Neural cell (in vitro differentiated cells): ENCODE data around the gene ITPR3. TPM values are rescaled to one million over a fixed set of nuclear protein-coding genes. Genes with fewer than 3 reads are reported as not detected.

Experiments
- H2AFZ ChIP-seq: fragments of 200-600, 300-800 bp; sonication (generic), shearing (Covaris generic); 2 replicates; pipeline ENCODE4 v1.6.0; 2014; ENCODE audit warnings: low read depth, mild to moderate bottlenecking, antibody characterized with exemption, low read length, moderate library complexity
- H3F3A ChIP-seq: fragments of 200-600 bp; shearing (Covaris generic); 2 replicates; pipeline ENCODE4 v1.6.1; 2016; ENCODE audit warnings: mild to moderate bottlenecking, moderate library complexity, mixed read lengths, antibody characterized with exemption, low read length; ENCODE audit not compliant: insufficient read depth, poor library complexity, severe bottlenecking
- H3K27ac ChIP-seq: fragments of 200-600, 300-800 bp; sonication (generic), shearing (Covaris generic); 2 replicates; pipeline ENCODE4 v1.5.1; 2014; ENCODE audit warnings: mild to moderate bottlenecking, low read length, moderate library complexity
- H3K27me3 ChIP-seq: fragments of 300-800, 200-600 bp; sonication (generic), shearing (Covaris generic); 2 replicates; pipeline ENCODE4 v1.6.0; 2014; ENCODE audit warnings: mild to moderate bottlenecking, low read depth, low read length, moderate library complexity; ENCODE audit not compliant: insufficient read depth
- H3K36me3 ChIP-seq: fragments of 300-800, 200-600 bp; sonication (generic), shearing (Covaris generic); 2 replicates; pipeline ENCODE4 v1.5.1; 2014; ENCODE audit warnings: mild to moderate bottlenecking, antibody characterized with exemption, low read length, moderate library complexity; ENCODE audit not compliant: insufficient read depth
- H3K4me2 ChIP-seq: fragments of 300-800, 200-600 bp; sonication (generic), shearing (Covaris generic); 2 replicates; pipeline ENCODE4 v1.6.0; 2014; ENCODE audit warnings: mild to moderate bottlenecking, low read length
- H3K4me3 ChIP-seq: fragments of 300-800, 200-600 bp; sonication (generic), shearing (Covaris generic); 2 replicates; pipeline ENCODE4 v1.5.1; 2014; ENCODE audit warnings: mild to moderate bottlenecking, low read length, moderate library complexity
- H3K79me2 ChIP-seq: fragments of 200-600 bp; shearing (Covaris generic); replicated peaks from 2 replicates; pipeline ENCODE4 v1.6.0; 2014; ENCODE audit warnings: mild to moderate bottlenecking, low read length, moderate library complexity; ENCODE audit not compliant: insufficient read depth
- H3K9ac ChIP-seq: fragments of 300-800, 200-600 bp; sonication (generic), shearing (Covaris generic); 2 replicates; pipeline ENCODE4 v1.6.1; 2016; ENCODE audit warnings: mild to moderate bottlenecking, low read length, mixed read lengths
- H3K9me2 ChIP-seq: fragments of 200-600 bp; shearing (Covaris generic); 2 replicates; pipeline ENCODE4 v1.6.1; 2016; ENCODE audit warnings: mild to moderate bottlenecking, low read length, mixed read lengths; ENCODE audit not compliant: insufficient read depth
- H3K9me3 ChIP-seq: fragments of 200-600, 300-800 bp; sonication (generic), shearing (Covaris generic); 2 replicates; pipeline ENCODE4 v1.6.1; 2016; ENCODE audit warnings: mild to moderate bottlenecking, mixed run types, low read length, moderate library complexity, mixed read lengths
- H4K20me1 ChIP-seq: fragments of 200-600 bp; shearing (Covaris generic); 2 replicates; pipeline ENCODE4 v1.6.1; 2016; ENCODE audit warnings: mild to moderate bottlenecking, mixed run types; ENCODE audit not compliant: insufficient read depth
- EP300 ChIP-seq: fragments of 450-650 bp; conservative IDR thresholded peaks from 2 replicates; pipeline ENCODE4 v1.6.1; 2014; ENCODE audit warnings: antibody characterized with exemption, mild to moderate bottlenecking, moderate library complexity; ENCODE audit not compliant: poor library complexity, severe bottlenecking
- EZH2 ChIP-seq: fragments of 200-600, 300-800 bp; shearing (Covaris generic), sonication (generic); IDR thresholded peaks from 2 replicates; pipeline ENCODE4 v1.6.1; 2014; ENCODE audit warnings: antibody characterized with exemption, low read length, borderline replicate concordance, mild to moderate bottlenecking; ENCODE audit not compliant: insufficient read depth, poor library complexity, severe bottlenecking
- MXI1 ChIP-seq: fragments of 450-650 bp; conservative IDR thresholded peaks from 2 replicates; pipeline ENCODE4 v1.6.1; 2014; ENCODE audit warnings: antibody characterized with exemption, mild to moderate bottlenecking; ENCODE audit not compliant: poor library complexity, severe bottlenecking
- POLR2AphosphoS5 ChIP-seq: IDR thresholded peaks from 2 replicates; pipeline ENCODE4 v1.6.1; 2012
- RAD21 ChIP-seq: fragments of 450-650 bp; conservative IDR thresholded peaks from 2 replicates; pipeline ENCODE4 v1.6.1; 2014; ENCODE audit warnings: antibody characterized with exemption, mild to moderate bottlenecking, moderate library complexity
- SMC3 ChIP-seq: fragments of 450-650 bp; conservative IDR thresholded peaks from 2 replicates; pipeline ENCODE4 v1.6.1; 2014; ENCODE audit warnings: antibody characterized with exemption, mild to moderate bottlenecking, moderate library complexity; ENCODE audit not compliant: poor library complexity
- TAF1 ChIP-seq: IDR thresholded peaks from 2 replicates; pipeline ENCODE4 v1.6.1; 2012; ENCODE audit warnings: low read depth
- polyA minus RNA-seq: library from RNA; depleted of rRNA, polyadenylated mRNA; stranded (reverse); fragments of >200 nt; gene quantifications from 2 replicates; pipeline ENCODE4 v1.2.3, GENCODE V29; 2014
- polyA plus RNA-seq: library from polyadenylated mRNA; depleted of rRNA; stranded (reverse); fragments of >200 nt; gene quantifications from 2 replicates; pipeline ENCODE4 v1.2.3, GENCODE V29; 2014
- TF ChIP-seq, protein P1 (sequence below): IDR thresholded peaks from 2 replicates; pipeline ENCODE4 v1.6.1; 2012; ENCODE audit warnings: borderline replicate concordance
- TF ChIP-seq, protein P2 (sequence below): fragments of 450-650 bp; IDR thresholded peaks from 2 replicates; pipeline ENCODE4 v1.5.1; 2014; ENCODE audit warnings: antibody characterized with exemption, mild to moderate bottlenecking, moderate library complexity; ENCODE audit not compliant: poor library complexity, severe bottlenecking

Gene ITPR3
- polyA plus RNA-seq = 0.11 and 0.16 TPM in 2 replicates
- 0.23 and 0.24 TPM in 2 replicates for polyA minus RNA-seq

DNA sequence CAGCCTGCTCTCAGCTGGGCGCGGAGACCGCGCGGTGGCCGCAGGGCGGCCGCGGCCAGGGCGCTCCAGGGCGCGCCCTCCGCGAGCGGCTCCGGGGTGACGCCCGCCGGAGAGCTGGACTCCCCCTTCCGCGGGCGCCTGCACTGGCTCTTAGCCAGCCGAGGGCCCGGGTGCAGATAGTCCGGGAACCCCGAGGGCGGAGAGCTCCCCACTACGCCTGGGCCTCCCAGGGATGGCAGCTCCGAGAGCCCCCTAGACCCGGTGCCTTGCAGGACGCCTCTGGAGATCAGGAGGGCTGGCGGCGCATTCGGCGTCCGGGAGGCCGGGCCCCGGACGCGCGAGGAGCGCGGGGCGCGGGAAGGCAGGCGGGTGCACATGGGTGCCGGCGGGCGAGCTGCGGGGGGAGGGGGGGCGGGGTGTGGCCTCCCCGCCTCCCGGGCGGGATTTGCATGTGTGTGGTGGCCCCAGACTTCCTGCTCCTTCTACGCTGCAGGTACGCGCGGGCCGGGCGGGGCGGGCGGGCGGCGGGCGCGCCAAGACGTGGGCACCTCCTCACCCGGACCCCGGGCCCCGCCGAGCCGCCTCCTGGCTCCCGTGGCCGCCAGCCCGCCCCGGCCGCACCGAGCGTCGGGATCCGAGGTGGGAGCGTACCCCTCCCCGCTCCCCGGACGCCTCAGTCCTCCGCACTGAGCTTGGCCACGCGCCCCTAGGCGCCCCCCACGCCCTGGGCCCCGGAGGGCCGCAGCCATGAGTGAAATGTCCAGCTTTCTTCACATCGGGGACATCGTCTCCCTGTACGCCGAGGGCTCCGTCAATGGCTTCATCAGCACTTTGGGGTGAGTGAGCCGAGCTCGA lies at the start of gene ITPR3:
Gene ITPR3, plus strand, starts transcription at position 467 of the 855 bp plus-strand sequence. Its CDS starts 281 bp downstream, at position 748.
- Histone ChIP-seq H3K36me3 (no peaks in the 10 kb centered on the region), H3K4me3 (peak within 1 kb of the TSS; percentile 60), H3K9me3 (no peaks in the 10 kb centered on the region), H3K9ac (no peak within 1 kb of the TSS), H3K4me2 (no peak within 1 kb of the TSS), H3K27me3 (peaks cover 58% of the 10 kb centered on the region), H3K9me2 (no peaks in the 10 kb centered on the region), H4K20me1 (no peaks in the 10 kb centered on the region), H3K27ac (no peak within 1 kb of the TSS), H2AFZ (no peak within 1 kb of the TSS), H3K79me2 (no peaks in the 10 kb centered on the region), H3F3A (no peaks in the 10 kb centered on the region)
- TF ChIP-seq, protein P1, sequence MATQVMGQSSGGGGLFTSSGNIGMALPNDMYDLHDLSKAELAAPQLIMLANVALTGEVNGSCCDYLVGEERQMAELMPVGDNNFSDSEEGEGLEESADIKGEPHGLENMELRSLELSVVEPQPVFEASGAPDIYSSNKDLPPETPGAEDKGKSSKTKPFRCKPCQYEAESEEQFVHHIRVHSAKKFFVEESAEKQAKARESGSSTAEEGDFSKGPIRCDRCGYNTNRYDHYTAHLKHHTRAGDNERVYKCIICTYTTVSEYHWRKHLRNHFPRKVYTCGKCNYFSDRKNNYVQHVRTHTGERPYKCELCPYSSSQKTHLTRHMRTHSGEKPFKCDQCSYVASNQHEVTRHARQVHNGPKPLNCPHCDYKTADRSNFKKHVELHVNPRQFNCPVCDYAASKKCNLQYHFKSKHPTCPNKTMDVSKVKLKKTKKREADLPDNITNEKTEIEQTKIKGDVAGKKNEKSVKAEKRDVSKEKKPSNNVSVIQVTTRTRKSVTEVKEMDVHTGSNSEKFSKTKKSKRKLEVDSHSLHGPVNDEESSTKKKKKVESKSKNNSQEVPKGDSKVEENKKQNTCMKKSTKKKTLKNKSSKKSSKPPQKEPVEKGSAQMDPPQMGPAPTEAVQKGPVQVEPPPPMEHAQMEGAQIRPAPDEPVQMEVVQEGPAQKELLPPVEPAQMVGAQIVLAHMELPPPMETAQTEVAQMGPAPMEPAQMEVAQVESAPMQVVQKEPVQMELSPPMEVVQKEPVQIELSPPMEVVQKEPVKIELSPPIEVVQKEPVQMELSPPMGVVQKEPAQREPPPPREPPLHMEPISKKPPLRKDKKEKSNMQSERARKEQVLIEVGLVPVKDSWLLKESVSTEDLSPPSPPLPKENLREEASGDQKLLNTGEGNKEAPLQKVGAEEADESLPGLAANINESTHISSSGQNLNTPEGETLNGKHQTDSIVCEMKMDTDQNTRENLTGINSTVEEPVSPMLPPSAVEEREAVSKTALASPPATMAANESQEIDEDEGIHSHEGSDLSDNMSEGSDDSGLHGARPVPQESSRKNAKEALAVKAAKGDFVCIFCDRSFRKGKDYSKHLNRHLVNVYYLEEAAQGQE = no peak
- TF ChIP-seq POLR2AphosphoS5 (no peak), EP300 (no peak), MXI1 (no peak), EZH2 (no peak), TAF1 (no peak), RAD21 (no peak), SMC3 (no peak)
- TF ChIP-seq, protein P2, sequence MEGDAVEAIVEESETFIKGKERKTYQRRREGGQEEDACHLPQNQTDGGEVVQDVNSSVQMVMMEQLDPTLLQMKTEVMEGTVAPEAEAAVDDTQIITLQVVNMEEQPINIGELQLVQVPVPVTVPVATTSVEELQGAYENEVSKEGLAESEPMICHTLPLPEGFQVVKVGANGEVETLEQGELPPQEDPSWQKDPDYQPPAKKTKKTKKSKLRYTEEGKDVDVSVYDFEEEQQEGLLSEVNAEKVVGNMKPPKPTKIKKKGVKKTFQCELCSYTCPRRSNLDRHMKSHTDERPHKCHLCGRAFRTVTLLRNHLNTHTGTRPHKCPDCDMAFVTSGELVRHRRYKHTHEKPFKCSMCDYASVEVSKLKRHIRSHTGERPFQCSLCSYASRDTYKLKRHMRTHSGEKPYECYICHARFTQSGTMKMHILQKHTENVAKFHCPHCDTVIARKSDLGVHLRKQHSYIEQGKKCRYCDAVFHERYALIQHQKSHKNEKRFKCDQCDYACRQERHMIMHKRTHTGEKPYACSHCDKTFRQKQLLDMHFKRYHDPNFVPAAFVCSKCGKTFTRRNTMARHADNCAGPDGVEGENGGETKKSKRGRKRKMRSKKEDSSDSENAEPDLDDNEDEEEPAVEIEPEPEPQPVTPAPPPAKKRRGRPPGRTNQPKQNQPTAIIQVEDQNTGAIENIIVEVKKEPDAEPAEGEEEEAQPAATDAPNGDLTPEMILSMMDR = no peak

DNA sequence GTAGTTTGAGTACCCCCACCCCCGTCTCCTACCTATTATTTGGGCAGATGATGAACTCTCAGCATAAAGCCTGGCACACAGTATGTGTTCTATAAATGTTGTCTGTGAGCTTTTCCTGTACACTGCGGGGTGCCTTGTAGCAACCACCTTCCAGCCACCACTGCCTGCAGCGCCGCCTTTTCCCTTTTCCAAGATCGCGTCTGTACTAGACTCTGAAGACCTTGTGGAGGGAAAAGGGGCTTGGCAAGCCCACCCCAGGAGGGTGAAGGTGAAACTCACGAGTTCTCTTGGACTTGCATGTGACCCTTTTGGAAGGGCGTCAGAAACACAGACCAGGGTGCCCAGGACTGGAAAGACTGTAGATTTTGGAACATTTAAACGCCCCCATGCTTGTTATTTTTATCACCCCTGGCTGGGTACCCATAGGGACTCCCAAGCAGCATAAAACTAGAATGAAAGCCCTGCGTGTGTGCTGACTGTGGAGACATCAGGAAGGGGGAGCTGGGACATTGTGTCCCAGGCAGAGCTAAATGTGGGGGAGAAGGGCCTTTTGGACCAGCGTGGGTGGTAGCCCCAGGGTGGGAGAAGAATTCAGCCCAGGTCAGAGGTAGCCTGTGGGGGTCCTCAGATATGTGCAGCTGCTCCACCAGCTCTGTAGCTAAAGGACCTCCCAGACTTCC lies 49.3 kb upstream of the ITPR3 start:
- H3K27me3 ChIP-seq = no peaks in the 10 kb centered on the region
- H3K9me3 ChIP-seq = no peaks in the 10 kb centered on the region
- no peaks in the 10 kb centered on the region for H3K9me2 ChIP-seq
- TF ChIP-seq, protein P1 = peak; percentile 11
- TF ChIP-seq POLR2AphosphoS5 = no peak
- peak overlapping the region; percentile 61 for H3K27ac ChIP-seq
- H3K4me3 ChIP-seq = peak overlapping the region; percentile 69
- H3K4me2 ChIP-seq = peak overlapping the region; percentile 24
- no peaks in the 10 kb centered on the region for H3F3A ChIP-seq
- peak overlapping the region; percentile 66 for H3K9ac ChIP-seq
- H3K36me3 ChIP-seq = no peaks in the 10 kb centered on the region
- no peaks in the 10 kb centered on the region for H3K79me2 ChIP-seq
- no peaks in the 10 kb centered on the region for H4K20me1 ChIP-seq
- peak overlapping the region; percentile 81 for H2AFZ ChIP-seq
